NCI-H460 (cell line): Measurements from ENCODE around the gene NPM1. TPM values are rescaled to one million over a fixed set of nuclear protein-coding genes. Genes with fewer than 3 reads are reported as not detected.
A peak's percentile ranks its signal among the peaks of the same experiment; 100 is the strongest.
"Not testable (repeated sequence)": the region's sequence is repeated elsewhere in the genome, so short reads cannot be mapped to it uniquely, and the experiment has no call there.

Experiments
- DNase-seq: peaks from one replicate; pipeline ENCODE4 v3.0.0-alpha.2; 2016; ENCODE audit warnings: low read depth; ENCODE audit errors: extremely low read depth
- polyA plus RNA-seq: library from polyadenylated mRNA; depleted of rRNA; stranded (reverse); fragments of >200 nt; gene quantifications from 2 replicates; pipeline ENCODE4 v1.2.3, GENCODE V29; 2014; cell fraction: nucleus; rRNA removed
- total RNA-seq: library from RNA; depleted of rRNA; stranded (reverse); fragments of >200 nt; shearing (Covaris generic); gene quantifications from 2 replicates; pipeline ENCODE4 v1.2.3, GENCODE V29; 2014; rRNA removed

NPM1 gene, protein sequence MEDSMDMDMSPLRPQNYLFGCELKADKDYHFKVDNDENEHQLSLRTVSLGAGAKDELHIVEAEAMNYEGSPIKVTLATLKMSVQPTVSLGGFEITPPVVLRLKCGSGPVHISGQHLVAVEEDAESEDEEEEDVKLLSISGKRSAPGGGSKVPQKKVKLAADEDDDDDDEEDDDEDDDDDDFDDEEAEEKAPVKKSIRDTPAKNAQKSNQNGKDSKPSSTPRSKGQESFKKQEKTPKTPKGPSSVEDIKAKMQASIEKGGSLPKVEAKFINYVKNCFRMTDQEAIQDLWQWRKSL
- total RNA-seq, result 3,204 and 3,332 TPM in 2 replicates
- polyA plus RNA-seq, result 1,645 and 1,716 TPM in 2 replicates

GRCh38 chr5:171387345-171387969 lies at the start of gene NPM1:
Gene NPM1 (plus strand): TSS chr5:171387849. CDS start chr5:171387949, 100 bp downstream.
- peak; percentile 98 for DNase-seq

DNA sequence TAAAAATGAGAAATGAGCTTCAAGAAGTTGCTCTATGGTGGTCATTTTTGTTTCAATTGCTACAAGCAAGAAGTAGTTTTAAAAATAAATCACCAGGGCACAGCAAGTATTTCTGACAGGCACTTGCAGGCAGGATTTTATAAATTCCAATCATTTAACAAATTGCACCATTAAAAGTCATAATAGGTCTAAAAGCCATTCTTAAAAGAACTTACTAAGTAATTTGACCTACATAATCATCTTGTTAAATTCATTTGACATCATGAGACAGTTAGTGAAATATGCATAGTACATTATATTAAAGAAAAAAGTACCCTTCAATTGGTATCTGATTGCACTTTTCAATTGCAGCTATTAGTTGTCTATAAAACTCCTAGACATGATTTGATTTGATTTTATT lies 47.6 kb upstream of the NPM1 start:
- DNase-seq, result no peak

DNA sequence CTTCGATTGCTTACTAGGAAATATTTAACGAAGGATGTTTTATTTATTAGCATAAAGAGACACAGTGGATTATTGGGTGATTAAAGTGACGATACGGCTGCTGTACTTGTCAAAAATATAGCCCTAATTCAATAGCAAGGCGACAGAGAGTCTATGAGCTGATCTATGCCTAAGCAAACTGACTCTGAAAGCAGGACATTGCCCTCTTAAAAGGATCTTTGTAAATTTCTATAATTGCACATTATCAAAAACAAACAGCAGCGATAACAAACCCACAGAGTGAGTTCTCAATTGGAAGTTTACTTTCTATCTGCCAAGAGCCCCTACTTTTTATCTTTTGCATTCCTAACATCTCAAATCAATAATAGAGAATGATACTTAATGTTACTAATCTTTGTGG lies 47.2 kb upstream of the NPM1 start:
- no peak for DNase-seq

DNA sequence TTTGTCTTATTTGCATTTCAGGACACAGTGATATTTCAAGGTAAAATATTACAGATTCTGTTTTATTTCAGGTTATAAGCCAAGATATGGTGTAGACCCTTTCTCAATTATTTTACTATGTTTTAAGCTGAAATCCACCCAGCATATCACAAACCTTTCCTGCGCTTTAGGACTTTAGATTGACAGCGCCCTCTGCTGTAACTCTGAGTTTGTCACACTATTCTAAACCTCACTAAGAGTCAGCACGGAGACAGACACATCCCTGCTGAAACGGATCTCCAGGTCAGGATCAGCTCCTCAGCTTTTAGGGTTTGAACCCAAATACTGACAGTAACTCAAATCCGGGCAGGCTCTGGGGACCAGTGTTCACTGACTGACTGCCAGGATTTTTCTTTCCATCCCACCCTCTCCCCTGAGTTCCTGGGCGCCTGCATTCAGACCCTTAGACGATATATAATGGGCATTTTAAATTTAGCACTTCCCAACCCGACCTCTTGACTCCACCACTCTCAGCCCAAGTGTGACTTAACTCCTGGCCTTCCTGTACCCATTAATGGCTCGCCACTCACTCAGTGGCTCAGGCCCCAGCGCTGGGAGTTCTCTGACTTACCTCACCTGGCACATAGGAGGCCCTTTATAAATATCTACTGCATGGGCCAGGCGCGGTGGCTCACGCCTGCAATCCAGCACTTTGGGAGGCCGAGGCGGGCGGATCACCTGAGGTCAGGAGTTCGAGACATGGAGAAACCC lies 45.1 kb upstream of the NPM1 start:
- DNase-seq, result peak; percentile 70

GRCh38 chr5:171344936-171345608 lies 42.6 kb upstream of the NPM1 start:
- no peak for DNase-seq

GRCh38 chr5:171351536-171352073 lies 36.0 kb upstream of the NPM1 start:
- DNase-seq, result no peak

DNA sequence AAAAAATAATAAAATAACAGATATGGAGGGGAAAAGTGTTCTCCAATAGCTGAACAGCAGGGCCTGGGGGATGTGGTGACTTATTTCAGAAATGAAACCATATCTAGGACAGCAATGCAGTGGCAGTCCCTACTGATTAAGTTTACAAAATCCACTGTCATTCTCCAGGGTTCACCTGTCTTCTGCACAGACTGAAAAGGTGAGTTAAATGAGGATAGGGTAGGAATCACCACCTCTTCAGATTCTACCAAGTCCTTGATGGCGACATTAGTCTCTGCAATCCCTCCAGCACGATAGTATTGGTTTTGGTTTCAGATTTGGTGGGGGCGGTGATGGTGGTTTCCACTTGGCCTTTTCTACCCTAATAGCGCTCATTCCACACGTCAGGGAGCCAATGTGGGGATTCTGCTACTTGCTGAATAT lies 32.3 kb upstream of the NPM1 start:
- DNase-seq, result no peak

- DNase-seq, result no peak
Measured at GRCh38 chr5:171357843-171358242, 29.8 kb upstream of the NPM1 start.

GRCh38 chr5:171361151-171361550 lies 26.5 kb upstream of the NPM1 start:
- DNase-seq, result not testable (repeated sequence)

GRCh38 chr5:171363249-171363648 lies 24.4 kb upstream of the NPM1 start:
- not testable (repeated sequence) for DNase-seq

- DNase-seq, result no peak
Measured at GRCh38 chr5:171363846-171364245, 23.8 kb upstream of the NPM1 start.

DNA sequence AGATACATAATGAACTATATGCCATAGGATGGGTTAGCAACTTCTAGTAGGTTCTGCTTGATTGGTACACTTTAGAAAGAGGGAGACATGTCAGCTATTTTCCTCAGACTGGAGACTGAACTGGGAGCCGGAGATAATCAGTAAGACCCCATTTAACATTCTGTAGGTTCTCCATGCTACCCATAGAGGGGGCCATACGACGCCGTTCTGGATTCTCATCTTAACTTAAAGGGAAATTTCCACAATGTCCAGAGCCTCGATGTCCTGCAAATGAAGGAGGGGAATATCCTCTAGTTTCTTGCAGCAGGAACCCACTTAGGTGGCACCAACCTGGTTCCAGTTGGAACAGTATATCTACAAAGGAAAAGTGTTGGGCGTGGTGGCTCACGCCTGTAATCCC lies 22.3 kb upstream of the NPM1 start:
- no peak for DNase-seq

DNA sequence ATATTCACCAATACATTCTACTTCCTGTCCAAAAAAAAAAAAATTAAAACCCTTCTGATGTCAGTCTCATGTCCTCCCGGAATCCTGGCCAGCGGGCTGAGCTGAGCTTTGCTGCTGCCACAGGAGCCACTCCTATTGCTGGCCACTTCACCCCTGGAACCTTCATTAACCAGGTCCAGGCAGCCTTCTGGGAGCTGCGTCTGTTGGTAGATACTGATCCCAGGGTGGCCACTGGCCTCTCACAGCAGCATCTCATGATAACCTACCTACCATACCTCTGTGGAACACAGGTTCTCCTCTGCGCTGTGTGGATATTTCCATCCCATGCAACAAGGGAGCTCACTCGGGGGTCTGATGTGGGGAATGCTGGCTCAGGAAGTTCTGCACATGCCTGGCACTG lies 21.0 kb upstream of the NPM1 start:
- DNase-seq, result no peak

DNA sequence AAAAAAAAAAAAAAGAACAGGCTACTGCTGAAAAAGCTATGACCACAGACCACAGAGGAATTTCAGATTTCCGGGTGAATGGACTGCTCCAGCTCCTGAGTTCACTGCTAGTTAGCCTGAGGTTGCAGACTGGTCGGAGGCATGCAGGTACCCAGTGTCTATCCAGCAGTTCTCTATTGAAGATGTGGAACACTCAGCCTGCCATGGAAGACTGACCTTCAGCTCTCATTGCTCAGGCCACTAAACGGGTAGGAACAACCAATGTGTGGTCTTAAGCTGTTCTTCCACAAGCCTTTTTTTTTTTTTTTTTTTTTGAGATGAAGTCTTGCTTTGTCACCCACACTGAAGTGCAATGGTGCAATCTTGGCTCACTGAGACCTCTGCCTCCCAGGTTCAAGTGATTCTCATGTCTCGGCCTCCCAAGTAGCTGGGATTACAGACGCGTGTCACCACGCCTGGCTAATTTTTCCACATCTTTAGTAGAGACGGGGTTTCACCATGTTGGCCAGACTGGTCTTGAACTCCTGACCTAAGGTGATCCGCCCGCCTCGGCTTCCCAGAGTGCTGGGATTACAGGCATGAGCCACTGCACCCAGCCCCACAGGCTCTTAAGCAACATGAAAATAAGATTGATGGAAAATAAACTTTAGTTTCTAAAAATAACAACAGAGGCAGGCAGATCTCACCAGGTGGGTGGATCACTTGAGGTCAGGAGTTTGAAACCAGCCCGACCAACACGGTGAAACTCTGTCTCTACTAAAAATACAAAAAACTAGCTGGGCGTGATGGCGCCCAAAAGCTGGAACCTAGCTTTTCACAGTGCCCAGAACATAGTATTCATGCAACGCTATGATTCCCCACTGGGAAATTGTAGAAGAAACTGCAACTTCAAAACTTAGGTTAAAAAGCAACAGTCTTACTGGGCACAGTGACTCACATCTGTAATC lies 20.0 kb upstream of the NPM1 start:
- DNase-seq, result no peak

GRCh38 chr5:171369056-171369455 lies 18.6 kb upstream of the NPM1 start:
- no peak for DNase-seq

- DNase-seq, result no peak
Measured at GRCh38 chr5:171369898-171370297, 17.8 kb upstream of the NPM1 start.

- not testable (repeated sequence) for DNase-seq
Measured at GRCh38 chr5:171370881-171371280, 16.8 kb upstream of the NPM1 start.

GRCh38 chr5:171371326-171371725 lies 16.3 kb upstream of the NPM1 start:
- DNase-seq, result no peak

GRCh38 chr5:171379961-171380360 lies 7.7 kb upstream of the NPM1 start:
- DNase-seq, result no peak

GRCh38 chr5:171384416-171384815 lies 3.2 kb upstream of the NPM1 start:
- DNase-seq, result not testable (repeated sequence)
